ELR (cell line): ENCODE measurements around the gene ASXL1.

Experiments used
- DNase-seq: peaks from one replicate; pipeline ENCODE4 v3.0.0-alpha.2; 2015; ENCODE audit warnings: low read depth

The ASXL1 gene

GRCh38 chr20:32481311-32482142 is 123.4 kb downstream of the ASXL1 start:
- DNase-seq: no peak

GRCh38 chr20:32482143-32482441 is 124.0 kb downstream of the ASXL1 start:
- DNase-seq: no peak

- DNase-seq: peak; percentile 58
These were observed 124.5 kb downstream of the ASXL1 start for GRCh38 chr20:32482442-32483261.

- peak; percentile 89 for DNase-seq
These were observed 125.5 kb downstream of the ASXL1 start for GRCh38 chr20:32483351-32484224.

- peak; percentile 55 for DNase-seq
These were observed 126.3 kb downstream of the ASXL1 start for GRCh38 chr20:32484225-32484957.

GRCh38 chr20:32484958-32485769 is 127.0 kb downstream of the ASXL1 start:
- peak; percentile 93 for DNase-seq

- DNase-seq: no peak
These were observed 127.8 kb downstream of the ASXL1 start for GRCh38 chr20:32485770-32486478.

GRCh38 chr20:32487381-32487780 is 129.2 kb downstream of the ASXL1 start:
- no peak for DNase-seq

GRCh38 chr20:32488066-32488838 is 130.1 kb downstream of the ASXL1 start:
- DNase-seq: no peak
